GM19395 (cell line): ENCODE measurements around the gene COL19A1.
"Not testable (repeated sequence)": the region's sequence is repeated elsewhere in the genome, so short reads cannot be mapped to it uniquely, and the experiment has no call there.

Experiments used
- ATAC-seq: cut with Tn5 transposase; IDR thresholded peaks from one replicate; pipeline ENCODE4 v1.9.1; 2021; ENCODE audit warnings: mild to moderate bottlenecking, moderate library complexity; ENCODE audit not compliant: unreplicated experiment

COL19A1 gene

GRCh38 chr6:69866770-69867638 is 648 bp downstream of the COL19A1 start:
- peak; percentile 53 for ATAC-seq

GRCh38 chr6:69867639-69867976 is 1.3 kb downstream of the COL19A1 start:
- no peak for ATAC-seq

GRCh38 chr6:69868252-69868804 is 2.0 kb downstream of the COL19A1 start:
- ATAC-seq: no peak

- no peak for ATAC-seq
Measured at GRCh38 chr6:69868961-69869360, 2.6 kb downstream of the COL19A1 start.

- ATAC-seq: no peak
Measured at GRCh38 chr6:69871107-69871506, 4.8 kb downstream of the COL19A1 start.

- no peak for ATAC-seq
Measured at GRCh38 chr6:69873291-69873690, 6.9 kb downstream of the COL19A1 start.

- no peak for ATAC-seq
Measured at GRCh38 chr6:69875715-69876114, 9.4 kb downstream of the COL19A1 start.

- no peak for ATAC-seq
Measured at GRCh38 chr6:69878795-69879194, 12.4 kb downstream of the COL19A1 start.

GRCh38 chr6:69880601-69881000 is 14.2 kb downstream of the COL19A1 start:
- ATAC-seq: peak; percentile 45

- ATAC-seq: peak; percentile 88
Measured at GRCh38 chr6:69881322-69882151, 15.2 kb downstream of the COL19A1 start.

- ATAC-seq: no peak
Measured at GRCh38 chr6:69883551-69883950, 17.2 kb downstream of the COL19A1 start.

GRCh38 chr6:69884231-69884630 is 17.9 kb downstream of the COL19A1 start:
- no peak for ATAC-seq

- no peak for ATAC-seq
Measured at GRCh38 chr6:69887026-69887425, 20.7 kb downstream of the COL19A1 start.

- no peak for ATAC-seq
Measured at GRCh38 chr6:69887714-69888345, 21.5 kb downstream of the COL19A1 start.

- no peak for ATAC-seq
Measured at GRCh38 chr6:69888482-69889233, 22.3 kb downstream of the COL19A1 start.

- not testable (repeated sequence) for ATAC-seq
Measured at GRCh38 chr6:69889234-69889974, 23.0 kb downstream of the COL19A1 start.

- not testable (repeated sequence) for ATAC-seq
Measured at GRCh38 chr6:69892561-69892960, 26.2 kb downstream of the COL19A1 start.

- not testable (repeated sequence) for ATAC-seq
Measured at GRCh38 chr6:69893266-69893665, 26.9 kb downstream of the COL19A1 start.

- ATAC-seq: peak; percentile 52
Measured at GRCh38 chr6:69894578-69895347, 28.4 kb downstream of the COL19A1 start.
